Measurements from ENCODE around the gene DMGDH. TPM values are rescaled to one million over a fixed set of nuclear protein-coding genes. Genes with fewer than 3 reads are reported as not detected.
A peak's percentile ranks its signal among the peaks of the same experiment; 100 is the strongest.

DMGDH gene
- total and polyA plus RNA-seq, 10 of the 15 experiments (the other 5 are each of a cell fraction or from before 2014, with no cell fraction given), result 0.22 to 1.5 (median 0.44) TPM; not detected in 3

DNA sequence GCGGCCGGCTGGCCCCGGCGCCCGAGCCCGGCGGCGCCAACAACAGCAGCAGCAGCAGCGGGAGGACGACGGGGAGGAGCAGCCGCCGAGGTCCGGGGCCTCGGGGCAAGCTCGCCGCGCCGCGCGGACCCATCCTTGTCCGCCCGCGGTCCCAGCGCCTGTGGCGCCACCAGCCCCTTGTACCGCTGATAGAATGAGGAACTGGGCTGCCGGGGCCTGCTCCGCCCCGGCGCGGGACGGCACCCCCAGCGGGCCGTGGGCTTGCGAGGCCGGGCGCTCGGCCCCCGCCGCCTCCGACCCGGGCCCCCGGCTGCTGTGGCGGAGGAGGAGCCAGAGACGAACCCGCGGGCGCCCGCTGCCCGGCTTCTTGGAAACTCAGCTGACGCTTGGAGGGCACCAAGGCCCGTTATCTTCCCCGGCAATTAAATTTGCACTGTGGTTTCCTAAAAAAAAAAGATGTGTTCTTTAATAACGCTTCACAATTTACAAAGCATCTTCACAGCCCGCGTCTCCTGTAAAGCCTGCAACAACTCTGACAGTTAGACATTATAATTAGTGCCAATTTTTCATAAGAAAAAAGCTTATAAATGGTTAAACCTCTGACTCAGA is 84.3 kb downstream of the DMGDH start, which contains the start of gene ARSB (continued):
- TF ChIP-seq, protein P1, sequence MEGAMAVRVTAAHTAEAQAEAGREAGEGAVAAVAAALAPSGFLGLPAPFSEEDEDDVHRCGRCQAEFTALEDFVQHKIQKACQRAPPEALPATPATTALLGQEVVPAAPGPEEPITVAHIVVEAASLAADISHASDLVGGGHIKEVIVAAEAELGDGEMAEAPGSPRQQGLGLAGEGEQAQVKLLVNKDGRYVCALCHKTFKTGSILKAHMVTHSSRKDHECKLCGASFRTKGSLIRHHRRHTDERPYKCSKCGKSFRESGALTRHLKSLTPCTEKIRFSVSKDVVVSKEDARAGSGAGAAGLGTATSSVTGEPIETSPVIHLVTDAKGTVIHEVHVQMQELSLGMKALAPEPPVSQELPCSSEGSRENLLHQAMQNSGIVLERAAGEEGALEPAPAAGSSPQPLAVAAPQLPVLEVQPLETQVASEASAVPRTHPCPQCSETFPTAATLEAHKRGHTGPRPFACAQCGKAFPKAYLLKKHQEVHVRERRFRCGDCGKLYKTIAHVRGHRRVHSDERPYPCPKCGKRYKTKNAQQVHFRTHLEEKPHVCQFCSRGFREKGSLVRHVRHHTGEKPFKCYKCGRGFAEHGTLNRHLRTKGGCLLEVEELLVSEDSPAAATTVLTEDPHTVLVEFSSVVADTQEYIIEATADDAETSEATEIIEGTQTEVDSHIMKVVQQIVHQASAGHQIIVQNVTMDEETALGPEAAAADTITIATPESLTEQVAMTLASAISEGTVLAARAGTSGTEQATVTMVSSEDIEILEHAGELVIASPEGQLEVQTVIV (IDR thresholded peaks at IDR 0.05; ENCODE audit: borderline replicate concordance, partially characterized antibody), result no peak
- TF ChIP-seq MYC (IDR thresholded peaks at IDR 0.05; ENCODE audit: insufficient read depth, insufficient read length, insufficient replicate concordance, low read length, severe bottlenecking) (peak; percentile 3), PAX8 (IDR thresholded peaks at IDR 0.05) (no peak), BHLHE40 (IDR thresholded peaks at IDR 0.05; ENCODE audit: borderline replicate concordance in 1 of 2, low read depth in 2 of 2, low read length in 1 of 2) (no peak; a peak in 1 of 4 replicates), REST (IDR thresholded peaks at IDR 0.05; ENCODE audit: low read depth, low read length) (no peak), KLF5 (IDR thresholded peaks at IDR 0.05; ENCODE audit: partially characterized antibody) (no peak), GATAD2B (conservative IDR thresholded peaks at IDR 0.05; ENCODE audit: low read depth) (peak; percentile 91), ZNF592 (IDR thresholded peaks at IDR 0.05) (0 out of 2 replicates have a peak, but pooled peaks have one; percentile 39), RCOR1 (conservative IDR thresholded peaks at IDR 0.05; ENCODE audit: low read depth, low read length) (0 out of 2 replicates have a peak, but pooled peaks have one; percentile 61)
- TF ChIP-seq, protein P2, sequence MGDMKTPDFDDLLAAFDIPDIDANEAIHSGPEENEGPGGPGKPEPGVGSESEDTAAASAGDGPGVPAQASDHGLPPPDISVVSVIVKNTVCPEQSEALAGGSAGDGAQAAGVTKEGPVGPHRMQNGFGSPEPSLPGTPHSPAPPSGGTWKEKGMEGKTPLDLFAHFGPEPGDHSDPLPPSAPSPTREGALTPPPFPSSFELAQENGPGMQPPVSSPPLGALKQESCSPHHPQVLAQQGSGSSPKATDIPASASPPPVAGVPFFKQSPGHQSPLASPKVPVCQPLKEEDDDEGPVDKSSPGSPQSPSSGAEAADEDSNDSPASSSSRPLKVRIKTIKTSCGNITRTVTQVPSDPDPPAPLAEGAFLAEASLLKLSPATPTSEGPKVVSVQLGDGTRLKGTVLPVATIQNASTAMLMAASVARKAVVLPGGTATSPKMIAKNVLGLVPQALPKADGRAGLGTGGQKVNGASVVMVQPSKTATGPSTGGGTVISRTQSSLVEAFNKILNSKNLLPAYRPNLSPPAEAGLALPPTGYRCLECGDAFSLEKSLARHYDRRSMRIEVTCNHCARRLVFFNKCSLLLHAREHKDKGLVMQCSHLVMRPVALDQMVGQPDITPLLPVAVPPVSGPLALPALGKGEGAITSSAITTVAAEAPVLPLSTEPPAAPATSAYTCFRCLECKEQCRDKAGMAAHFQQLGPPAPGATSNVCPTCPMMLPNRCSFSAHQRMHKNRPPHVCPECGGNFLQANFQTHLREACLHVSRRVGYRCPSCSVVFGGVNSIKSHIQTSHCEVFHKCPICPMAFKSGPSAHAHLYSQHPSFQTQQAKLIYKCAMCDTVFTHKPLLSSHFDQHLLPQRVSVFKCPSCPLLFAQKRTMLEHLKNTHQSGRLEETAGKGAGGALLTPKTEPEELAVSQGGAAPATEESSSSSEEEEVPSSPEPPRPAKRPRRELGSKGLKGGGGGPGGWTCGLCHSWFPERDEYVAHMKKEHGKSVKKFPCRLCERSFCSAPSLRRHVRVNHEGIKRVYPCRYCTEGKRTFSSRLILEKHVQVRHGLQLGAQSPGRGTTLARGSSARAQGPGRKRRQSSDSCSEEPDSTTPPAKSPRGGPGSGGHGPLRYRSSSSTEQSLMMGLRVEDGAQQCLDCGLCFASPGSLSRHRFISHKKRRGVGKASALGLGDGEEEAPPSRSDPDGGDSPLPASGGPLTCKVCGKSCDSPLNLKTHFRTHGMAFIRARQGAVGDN (IDR thresholded peaks at IDR 0.05), result no peak
- TF ChIP-seq, protein P3, sequence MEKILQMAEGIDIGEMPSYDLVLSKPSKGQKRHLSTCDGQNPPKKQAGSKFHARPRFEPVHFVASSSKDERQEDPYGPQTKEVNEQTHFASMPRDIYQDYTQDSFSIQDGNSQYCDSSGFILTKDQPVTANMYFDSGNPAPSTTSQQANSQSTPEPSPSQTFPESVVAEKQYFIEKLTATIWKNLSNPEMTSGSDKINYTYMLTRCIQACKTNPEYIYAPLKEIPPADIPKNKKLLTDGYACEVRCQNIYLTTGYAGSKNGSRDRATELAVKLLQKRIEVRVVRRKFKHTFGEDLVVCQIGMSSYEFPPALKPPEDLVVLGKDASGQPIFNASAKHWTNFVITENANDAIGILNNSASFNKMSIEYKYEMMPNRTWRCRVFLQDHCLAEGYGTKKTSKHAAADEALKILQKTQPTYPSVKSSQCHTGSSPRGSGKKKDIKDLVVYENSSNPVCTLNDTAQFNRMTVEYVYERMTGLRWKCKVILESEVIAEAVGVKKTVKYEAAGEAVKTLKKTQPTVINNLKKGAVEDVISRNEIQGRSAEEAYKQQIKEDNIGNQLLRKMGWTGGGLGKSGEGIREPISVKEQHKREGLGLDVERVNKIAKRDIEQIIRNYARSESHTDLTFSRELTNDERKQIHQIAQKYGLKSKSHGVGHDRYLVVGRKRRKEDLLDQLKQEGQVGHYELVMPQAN (conservative IDR thresholded peaks at IDR 0.05), result peak; percentile 61

Data from GM12878 (cell line).